H1 (cell line): ENCODE measurements around the gene CD96. TPM values are rescaled to one million over a fixed set of nuclear protein-coding genes. Genes with fewer than 3 reads are reported as not detected.

Experiments used
- CTCF ChIA-PET: fragments of 300-600 bp; sonication (Branson Sonifier 250); formaldehyde crosslinking; loops from one replicate; lab custom pipeline; 2021; ENCODE audit not compliant: partially characterized antibody; lab: Charles Lee
- POLR2A ChIA-PET: fragments of 300-600 bp; sonication (Branson Sonifier 250); formaldehyde crosslinking; loops from one replicate; lab custom pipeline; 2021; ENCODE audit warnings: inconsistent platforms; ENCODE audit not compliant: partially characterized antibody; lab: Charles Lee
- DNase-seq, 2 experiments: peaks; one replicate each; pipeline versions ENCODE4 v3.0.0 to v3.0.0-alpha.2; 2010 to 2022; ENCODE audit warnings: low spot score in 2 of 2, low read depth in 1 of 2, mixed read lengths in 1 of 2
- FAIRE-seq: peaks from 2 replicates; lab custom pipeline; 2011; peaks lifted over from hg19 to GRCh38; lab: Jason Lieb, UNC
- H2AFZ ChIP-seq: 2 replicates; pipeline ENCODE4 v1.8.1; 2012; ENCODE audit warnings: low read length, inconsistent platforms
- H2AK5ac ChIP-seq: 2 replicates; pipeline ENCODE4 v1.6.1; 2013; ENCODE audit warnings: low read depth, low read length
- H2BK120ac ChIP-seq: replicated peaks from 2 replicates; pipeline ENCODE3; 2013; ENCODE audit warnings: low read depth, low read length, inconsistent platforms
- H2BK12ac ChIP-seq: 2 replicates; pipeline ENCODE4 v1.6.1; 2013; ENCODE audit warnings: low read depth, low read length
- H2BK15ac ChIP-seq: 2 replicates; pipeline ENCODE4 v1.6.1; 2013; ENCODE audit warnings: low read length
- H2BK20ac ChIP-seq: 2 replicates; pipeline ENCODE4 v1.6.1; 2013; ENCODE audit warnings: low read length
- H2BK5ac ChIP-seq: 2 replicates; pipeline ENCODE4 v1.6.1; 2013; ENCODE audit warnings: low read depth, low read length
- H3K14ac ChIP-seq: 2 replicates; pipeline ENCODE4 v1.6.1; 2013; ENCODE audit warnings: inconsistent platforms; ENCODE audit not compliant: insufficient read length
- H3K18ac ChIP-seq: 2 replicates; pipeline ENCODE4 v1.6.1; 2013; ENCODE audit warnings: low read length; ENCODE audit errors: extremely low read depth
- H3K23ac ChIP-seq: 2 replicates; pipeline ENCODE4 v1.6.1; 2013; ENCODE audit warnings: inconsistent platforms; ENCODE audit not compliant: insufficient read length
- H3K23me2 ChIP-seq: 2 replicates; pipeline ENCODE4 v1.6.1; 2013; ENCODE audit warnings: low read depth, low read length
- H3K27ac ChIP-seq: 2 replicates; pipeline ENCODE4 v1.6.1; 2011; ENCODE audit warnings: low read depth, low read length, inconsistent platforms
- H3K27me3 ChIP-seq, 4 experiments: replicated peaks in 1 of 4; 1 replicate in 1 of 4; 2 replicates in 3 of 4; pipeline versions ENCODE4 v1.6.1 to v1.8.1; 2011 to 2013; ENCODE audit warnings: low read length in 3 of 4, mild to moderate bottlenecking in 3 of 4, inconsistent platforms in 2 of 4, mixed read lengths in 2 of 4, moderate library complexity in 1 of 4; ENCODE audit not compliant: control insufficient read depth in 3 of 4, insufficient read depth in 3 of 4; ENCODE audit errors: extremely low read depth in 1 of 4
- H3K36me3 ChIP-seq, 4 experiments: 2 replicates each; pipeline versions ENCODE4 v1.6.1 to v1.8.1; 2011 to 2013; ENCODE audit warnings: mild to moderate bottlenecking in 4 of 4, low read length in 3 of 4, moderate library complexity in 2 of 4, control low read depth in 1 of 4, inconsistent platforms in 1 of 4; ENCODE audit not compliant: insufficient read depth in 4 of 4, control insufficient read depth in 2 of 4
- H3K4ac ChIP-seq: replicated peaks from 2 replicates; pipeline ENCODE3; 2013; ENCODE audit warnings: low read length, low read depth, mixed read lengths, inconsistent platforms; ENCODE audit not compliant: insufficient read length
- H3K4me1 ChIP-seq, 4 experiments: replicated peaks in 1 of 4; 1 replicate in 1 of 4; 2 replicates in 3 of 4; pipeline versions ENCODE4 v1.6.1 to v1.8.1; 2011 to 2013; ENCODE audit warnings: low read length in 3 of 4, inconsistent platforms in 2 of 4, mixed read lengths in 1 of 4; ENCODE audit not compliant: insufficient read depth in 4 of 4, control insufficient read depth in 3 of 4
- H3K4me2 ChIP-seq, 2 experiments: 2 replicates each; pipeline versions ENCODE4 v1.6.1 to v1.8.1; 2011 to 2013; ENCODE audit warnings: low read depth in 2 of 2, low read length in 2 of 2, control low read depth in 1 of 2, inconsistent platforms in 1 of 2, mild to moderate bottlenecking in 1 of 2; ENCODE audit not compliant: insufficient read depth in 1 of 2
- H3K4me3 ChIP-seq, 4 experiments: fragments of 200-600, 300-600 bp in 1 of 4; sonication (generic), shearing (Covaris generic), sonication (Bioruptor Twin) in 1 of 4; 2 replicates each; pipeline versions ENCODE4 v1.5.1 to v1.8.1; 2011 to 2016; ENCODE audit warnings: low read length in 4 of 4, low read depth in 3 of 4, control low read depth in 2 of 4, inconsistent platforms in 2 of 4, mild to moderate bottlenecking in 2 of 4, mixed read lengths in 1 of 4, moderate library complexity in 1 of 4; ENCODE audit not compliant: insufficient read depth in 2 of 4; ENCODE audit errors: extremely low read depth in 1 of 4
- H3K56ac ChIP-seq: replicated peaks from 2 replicates; pipeline ENCODE3; 2013; ENCODE audit warnings: low read depth, mild to moderate bottlenecking, mixed read lengths, low read length, inconsistent platforms; ENCODE audit not compliant: insufficient read length
- H3K79me1 ChIP-seq: 2 replicates; pipeline ENCODE4 v1.6.1; 2013; ENCODE audit warnings: low read depth, low read length, control low read depth
- H3K79me2 ChIP-seq, 2 experiments: 2 replicates each; pipeline versions ENCODE4 v1.6.1 to v1.8.1; 2012 to 2013; ENCODE audit warnings: low read length in 2 of 2, mild to moderate bottlenecking in 2 of 2, inconsistent platforms in 1 of 2; ENCODE audit not compliant: insufficient read depth in 2 of 2, control insufficient read depth in 1 of 2
- H3K9ac ChIP-seq, 4 experiments: replicated peaks in 1 of 4; 1 replicate in 1 of 4; 2 replicates in 3 of 4; pipeline versions ENCODE4 v1.6.1 to v1.8.1; 2011 to 2013; ENCODE audit warnings: low read depth in 3 of 4, low read length in 3 of 4, control low read depth in 2 of 4, mild to moderate bottlenecking in 2 of 4, moderate library complexity in 2 of 4, inconsistent platforms in 1 of 4; ENCODE audit errors: extremely low read depth in 1 of 4
- H3K9me3 ChIP-seq, 2 experiments: 2 replicates each; pipeline versions ENCODE4 v1.6.1 to v1.8.1; 2012 to 2013; ENCODE audit warnings: mild to moderate bottlenecking in 2 of 2, moderate library complexity in 2 of 2, control low read depth in 1 of 2, inconsistent platforms in 1 of 2, low read depth in 1 of 2, low read length in 1 of 2, mixed read lengths in 1 of 2; ENCODE audit not compliant: insufficient read depth in 2 of 2
- H4K20me1 ChIP-seq, 2 experiments: replicated peaks in 1 of 2; 2 replicates each; pipeline versions ENCODE3 to v1.8.1; 2011 to 2013; ENCODE audit warnings: inconsistent platforms in 2 of 2, low read length in 2 of 2, mild to moderate bottlenecking in 1 of 2; ENCODE audit not compliant: insufficient read depth in 2 of 2, control insufficient read depth in 1 of 2
- H4K5ac ChIP-seq: 2 replicates; pipeline ENCODE4 v1.6.1; 2013; ENCODE audit warnings: low read length, low read depth, mixed read lengths, inconsistent platforms; ENCODE audit not compliant: insufficient read length
- H4K8ac ChIP-seq: 2 replicates; pipeline ENCODE4 v1.8.0; 2013; ENCODE audit warnings: mild to moderate bottlenecking, moderate library complexity, low read length, inconsistent platforms; ENCODE audit not compliant: insufficient read depth; ENCODE audit errors: extremely low read depth
- H4K91ac ChIP-seq: replicated peaks from 2 replicates; pipeline ENCODE3; 2013; ENCODE audit warnings: low read length, mixed read lengths, inconsistent platforms; ENCODE audit not compliant: insufficient read length
- CREB1 ChIP-seq: IDR thresholded peaks from 2 replicates; pipeline ENCODE4 v1.6.1; 2012; ENCODE audit warnings: inconsistent platforms
- MAX ChIP-seq: IDR thresholded peaks from 2 replicates; pipeline ENCODE4 v1.6.1; 2012; ENCODE audit warnings: inconsistent platforms
- RXRA ChIP-seq: IDR thresholded peaks from 2 replicates; pipeline ENCODE4 v1.6.1; 2011; ENCODE audit warnings: low read depth, mild to moderate bottlenecking, low read length, moderate library complexity; ENCODE audit not compliant: insufficient read depth
- SIN3A ChIP-seq, 2 experiments: IDR thresholded peaks in 1 of 2; conservative IDR thresholded peaks in 1 of 2; 2 replicates each; pipeline ENCODE4 v1.6.1; 2011 to 2012; ENCODE audit warnings: low read length in 2 of 2, improper control_type of control experiment in 1 of 2, low read depth in 1 of 2, mild to moderate bottlenecking in 1 of 2
- SP4 ChIP-seq: IDR thresholded peaks from 2 replicates; pipeline ENCODE4 v1.6.1; 2012; ENCODE audit warnings: low read length, inconsistent platforms
- TAF1 ChIP-seq: IDR thresholded peaks from 2 replicates; pipeline ENCODE4 v1.6.1; 2011; ENCODE audit warnings: mild to moderate bottlenecking, low read depth, low read length
- TBP ChIP-seq: IDR thresholded peaks from 2 replicates; pipeline ENCODE4 v1.6.1; 2011; ENCODE audit warnings: low read depth, low read length, improper control_type of control experiment
- USF2 ChIP-seq: IDR thresholded peaks from 2 replicates; pipeline ENCODE4 v1.6.1; 2011; ENCODE audit warnings: low read length, improper control_type of control experiment
- WGBS, 2 experiments: shearing (Covaris generic) in 1 of 2; methylation state at CpG; one replicate each; pipeline versions ENCODE4 v1.1.6 to v1.1.7; 2013 to 2015; ENCODE audit warnings: low lambda C conversion rate in 2 of 2, mixed read lengths in 2 of 2, inconsistent platforms in 1 of 2, low coverage in 1 of 2, missing lambda C conversion rate in 1 of 2; ENCODE audit not compliant: insufficient replicate concordance in 2 of 2, insufficient coverage in 1 of 2, insufficient read length in 1 of 2; ENCODE audit errors: extremely low coverage in 1 of 2, missing lambda C conversion rate in 1 of 2; 5-methylcytosine and 5-hydroxymethylcytosine counted together
- polyA plus RNA-seq, 7 experiments: library from polyadenylated mRNA; depleted of rRNA in 3 of 7; stranded (reverse) in 5 of 7; unstranded in 2 of 7; fragments of >200 nt in 5 of 7; fragments of 200-250 nt in 2 of 7; gene quantifications; 1 replicate in 5 of 7; 2 replicates in 1 of 7; 4 replicates in 1 of 7; pipeline versions ENCODE4 v1.2.1 to v1.2.3, GENCODE V29; 2011 to 2013; ENCODE audit warnings: missing spikeins in 2 of 7, mixed read lengths in 2 of 7
- total RNA-seq: library from RNA; stranded (reverse); fragmentation: NEBNext Ultra II Directional; extraction: Animal tissue kit (Norgen Biotek cat#: 25700); gene quantifications from 2 replicates; pipeline ENCODE4 v1.2.1, GENCODE V29; 2021
- TF ChIP-seq, protein P1 (sequence below): IDR thresholded peaks from 2 replicates; pipeline ENCODE4 v1.6.1; 2011; ENCODE audit warnings: low read depth, mild to moderate bottlenecking, low read length; ENCODE audit not compliant: insufficient read depth

CD96 gene
- total and polyA plus RNA-seq, 2 of the 8 experiments (the other 6 are each of a cell fraction or from before 2014, with no cell fraction given): not detected

GRCh38 chr3:111517801-111518200 lies 24.2 kb upstream of the CD96 start:
- Histone ChIP-seq H3K4me3 (no peak overlapping the region), H2BK5ac (no peak overlapping the region), H3K79me2 (no peaks in the 10 kb centered on the region), H4K20me1 (no peaks in the 10 kb centered on the region), H3K9ac (no peak overlapping the region), H3K4me1 (no peaks in the 10 kb centered on the region; a peak in 1 of 7 replicates), H2BK20ac (no peak overlapping the region), H3K23me2 (no peaks in the 10 kb centered on the region), H2AK5ac (no peak overlapping the region), H3K56ac (no peak overlapping the region), H2BK120ac (no peak overlapping the region), H3K79me1 (no peaks in the 10 kb centered on the region), H4K5ac (no peak overlapping the region), H2AFZ (no peak overlapping the region), H3K18ac (no peak overlapping the region), H2BK15ac (no peak overlapping the region), H3K27me3 (no peaks in the 10 kb centered on the region), H2BK12ac (no peak overlapping the region), H3K4ac (no peak overlapping the region), H4K91ac (no peak overlapping the region), H3K9me3 (no peaks in the 10 kb centered on the region), H3K4me2 (no peak overlapping the region; a peak in 1 of 4 replicates), H3K14ac (no peak overlapping the region), H3K36me3 (no peaks in the 10 kb centered on the region), H3K23ac (no peak overlapping the region), H4K8ac (no peak overlapping the region), H3K27ac (no peak overlapping the region)
- POLR2A ChIA-PET: no interaction called here
- DNase-seq (no peak), FAIRE-seq (no peak)
- WGBS, 2 experiments: 75% methylated on average over 4 of the region's 4 CpGs; no CpG with 5 or more reads in 1 of the 2 experiments
- TF ChIP-seq CREB1: no peak
- TF ChIP-seq RXRA: no peak
- TF ChIP-seq SP4: no peak
- TF ChIP-seq USF2: no peak
- TF ChIP-seq SIN3A (conservative IDR thresholded peaks at IDR 0.05 in 1 of 2, IDR thresholded peaks at IDR 0.05 in 1 of 2; ENCODE audit: low read depth in 1 of 2, low read length in 2 of 2): no peak
- TF ChIP-seq, protein P1, sequence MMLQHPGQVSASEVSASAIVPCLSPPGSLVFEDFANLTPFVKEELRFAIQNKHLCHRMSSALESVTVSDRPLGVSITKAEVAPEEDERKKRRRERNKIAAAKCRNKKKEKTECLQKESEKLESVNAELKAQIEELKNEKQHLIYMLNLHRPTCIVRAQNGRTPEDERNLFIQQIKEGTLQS: no peak
- TF ChIP-seq TBP: no peak
- no peak for TF ChIP-seq TAF1
- no peak for TF ChIP-seq MAX
- CTCF ChIA-PET: interaction anchor here (0.6 kb wide), 1 partner anchor 376 kb away, joined by 3 read pairs; no protein-coding TSS in a partner anchor
